ENCODE results near the gene TENT4B. TPM values are rescaled to one million over a fixed set of nuclear protein-coding genes. Genes with fewer than 3 reads are reported as not detected.

TENT4B gene
- total RNA-seq, 8 experiments from 2014 or later, result 8.4 to 19.8 (median 10.1) TPM

DNA sequence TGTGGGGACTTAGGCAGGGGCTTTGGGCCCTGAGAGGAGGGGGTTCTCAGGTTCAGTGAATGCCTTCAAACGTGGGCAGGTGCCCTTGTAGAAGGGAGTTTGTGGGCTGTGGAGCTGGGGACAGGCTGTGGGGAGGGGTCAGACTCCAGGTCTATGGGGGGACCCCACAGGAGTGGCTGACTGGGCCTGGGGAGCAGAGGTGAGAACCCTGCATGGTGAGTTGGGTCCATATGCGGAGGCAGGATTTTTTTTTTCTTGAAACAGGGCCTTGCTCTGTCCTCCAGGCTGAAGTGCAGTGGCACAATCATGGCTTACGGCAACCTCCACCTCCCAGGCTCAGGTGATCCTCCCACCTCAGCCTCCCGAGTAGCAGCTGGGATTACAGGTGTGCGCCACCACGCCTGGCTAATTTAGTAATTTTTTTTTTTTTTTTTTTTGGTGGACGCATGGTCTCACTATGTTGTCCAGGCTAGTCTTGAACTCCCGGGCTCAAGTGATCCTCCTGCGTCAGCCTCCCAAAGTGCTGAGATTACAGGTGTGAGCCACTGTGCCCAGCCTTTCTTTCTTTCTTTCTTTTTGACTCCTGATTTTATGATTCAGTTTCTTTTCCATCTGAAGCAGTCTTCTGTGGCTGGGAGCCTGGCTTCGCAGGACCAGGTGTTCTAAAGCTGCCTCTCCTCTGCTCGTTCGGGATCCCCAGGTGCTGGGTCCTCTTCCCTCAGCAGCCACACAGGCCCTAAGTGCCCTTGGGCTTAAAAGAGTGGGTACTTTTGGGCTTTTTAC, 94.2 kb downstream of the TENT4B start:
- WGBS, 10 experiments, result 93 to 100% (median 95%) methylated on average over 3 to 9 of the region's 12 CpGs; no CpG with 5 or more reads in 4 of the 10 experiments
- Histone ChIP-seq H3K27ac (no peak overlapping the region), H3K4me1 (replicated peaks in 1 of 2) (no peaks in the 10 kb centered on the region), H3K4me3 (peak overlapping the region in 1 of 5 donors; percentile 52)
- in situ Hi-C loops (cut with MboI; ENCODE audit: low pct_unique_long_range_greater_than_20kb in 2 of 9, low sequenced_read_pairs in 9 of 9, unreplicated experiment in 9 of 9), result no loop called here
- no peak for ATAC-seq (replicated peaks in 6 of 8)

DNA sequence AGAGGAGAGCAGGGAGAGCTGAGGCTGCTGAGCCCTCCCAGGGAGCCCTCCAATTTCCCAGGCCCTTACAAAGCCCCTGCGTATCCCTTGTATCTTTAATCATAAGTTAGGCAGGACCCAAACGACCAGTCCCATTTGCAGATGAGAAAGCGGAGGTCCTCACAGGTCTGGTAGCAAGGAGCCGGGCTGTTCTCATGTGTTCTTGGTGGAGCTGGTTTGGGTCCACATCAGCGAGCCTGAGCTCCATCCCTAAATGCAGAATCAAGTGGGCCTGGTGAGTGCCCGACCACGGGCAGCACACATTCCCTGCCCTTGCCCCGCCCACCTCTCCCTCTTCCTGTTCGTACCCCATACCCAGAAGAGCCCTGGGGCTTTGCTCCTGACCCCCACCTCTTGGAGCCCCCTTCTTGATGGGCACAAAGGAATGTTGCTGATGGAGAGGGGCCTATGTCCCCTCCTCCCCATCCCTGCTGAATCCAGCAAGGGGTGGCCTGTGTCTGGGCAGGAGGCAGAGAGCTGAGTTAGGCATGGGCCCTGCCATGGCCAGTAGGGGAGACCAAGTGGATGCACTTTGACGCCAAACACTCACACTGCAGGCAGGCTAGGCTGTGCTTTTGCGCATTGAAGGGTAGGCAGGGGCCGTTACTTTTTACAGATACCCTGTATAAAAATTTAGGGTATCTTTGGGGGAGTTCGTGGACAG, 95.0 kb downstream of the TENT4B start:
- no peak overlapping the region for H3K4me3 ChIP-seq
- WGBS, 10 experiments, result 70 to 100% (median 88%) methylated on average over 1 to 6 of the region's 13 CpGs; no CpG with 5 or more reads in 3 of the 10 experiments
- in situ Hi-C loops (cut with MboI; ENCODE audit: low pct_unique_long_range_greater_than_20kb in 2 of 9, low sequenced_read_pairs in 9 of 9, unreplicated experiment in 9 of 9), result no loop called here
- no peak overlapping the region for H3K27ac ChIP-seq
- no peaks in the 10 kb centered on the region for H3K4me1 ChIP-seq (replicated peaks in 1 of 2)
- no peak for ATAC-seq (replicated peaks in 6 of 8)

DNA sequence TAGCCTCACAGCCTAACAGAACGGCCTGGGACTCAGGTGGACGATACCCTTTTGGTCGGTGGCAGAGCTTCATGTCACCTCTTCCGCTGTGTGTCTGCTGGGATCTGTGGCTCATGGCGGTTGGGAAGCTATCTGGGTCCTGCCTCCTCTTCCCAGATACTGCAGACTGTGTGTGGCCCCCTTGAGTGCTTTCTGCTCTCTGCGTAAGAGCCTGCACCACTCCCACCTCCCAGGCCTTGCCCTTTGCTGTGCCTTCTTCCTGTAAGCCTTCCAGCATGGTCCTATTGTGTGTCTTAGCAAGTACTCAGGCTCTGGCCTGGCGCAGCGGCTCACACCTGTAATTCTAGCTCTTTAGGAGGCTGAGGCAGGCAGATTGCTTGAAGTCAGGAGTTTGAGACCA, 95.7 kb downstream of the TENT4B start:
- in situ Hi-C loops (cut with MboI; ENCODE audit: low pct_unique_long_range_greater_than_20kb in 2 of 9, low sequenced_read_pairs in 9 of 9, unreplicated experiment in 9 of 9), result no loop called here
- Histone ChIP-seq H3K4me1 (replicated peaks in 1 of 2) (no peaks in the 10 kb centered on the region), H3K27ac (no peak overlapping the region), H3K4me3 (no peak overlapping the region)
- 79 to 89% (median 85%) methylated on average over 2 to 4 of the region's 8 CpGs; no CpG with 5 or more reads in 7 of the 10 experiments for WGBS, 10 experiments
- ATAC-seq (replicated peaks in 6 of 8), result no peak

DNA sequence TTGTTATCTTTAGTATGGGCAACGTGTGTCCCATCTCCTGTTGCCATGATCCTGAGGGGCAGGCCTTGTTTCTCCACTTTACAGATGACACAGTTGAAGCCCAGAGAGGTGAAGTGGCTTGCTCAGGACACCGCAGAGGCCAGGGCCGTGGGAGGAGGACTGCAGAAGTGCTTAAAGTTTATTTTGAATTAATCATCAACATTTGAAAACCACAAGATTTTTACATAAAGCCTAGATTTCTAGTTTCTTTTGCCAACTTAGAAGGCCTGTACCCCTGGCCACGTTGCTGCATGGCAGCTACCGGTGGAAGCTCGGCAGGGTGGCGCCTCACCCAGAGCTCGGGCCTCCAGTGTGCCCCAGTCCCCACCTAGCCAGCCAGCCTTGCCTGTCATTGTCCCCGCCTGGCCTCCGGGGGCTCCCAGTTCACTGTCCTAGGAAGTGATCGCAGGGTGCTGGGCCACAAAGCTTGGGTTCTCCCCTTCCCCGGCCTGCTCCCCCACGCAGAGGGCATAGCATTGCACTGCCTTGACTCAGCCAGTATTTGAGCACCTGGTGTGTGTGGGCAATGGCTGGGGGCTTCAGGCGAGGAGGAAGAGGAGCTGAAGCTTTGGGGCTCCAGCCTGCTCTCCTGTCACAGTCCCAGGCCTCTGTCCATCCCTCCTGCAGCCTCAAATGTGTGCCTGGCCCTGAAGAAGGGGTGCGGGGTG, 98.4 kb downstream of the TENT4B start:
- Histone ChIP-seq H3K4me3 (no peak overlapping the region), H3K4me1 (replicated peaks in 1 of 2) (no peaks in the 10 kb centered on the region), H3K27ac (no peak overlapping the region)
- WGBS, 10 experiments, result 0 to 100% (median 80%) methylated on average over 1 to 9 of the region's 15 CpGs; no CpG with 5 or more reads in 1 of the 10 experiments
- peak in 3 of 8 experiments; percentile 68 to 88 (median 84) for ATAC-seq (replicated peaks in 6 of 8)
- in situ Hi-C loops (cut with MboI; ENCODE audit: low pct_unique_long_range_greater_than_20kb in 2 of 9, low sequenced_read_pairs in 9 of 9, unreplicated experiment in 9 of 9), result no loop called here

DNA sequence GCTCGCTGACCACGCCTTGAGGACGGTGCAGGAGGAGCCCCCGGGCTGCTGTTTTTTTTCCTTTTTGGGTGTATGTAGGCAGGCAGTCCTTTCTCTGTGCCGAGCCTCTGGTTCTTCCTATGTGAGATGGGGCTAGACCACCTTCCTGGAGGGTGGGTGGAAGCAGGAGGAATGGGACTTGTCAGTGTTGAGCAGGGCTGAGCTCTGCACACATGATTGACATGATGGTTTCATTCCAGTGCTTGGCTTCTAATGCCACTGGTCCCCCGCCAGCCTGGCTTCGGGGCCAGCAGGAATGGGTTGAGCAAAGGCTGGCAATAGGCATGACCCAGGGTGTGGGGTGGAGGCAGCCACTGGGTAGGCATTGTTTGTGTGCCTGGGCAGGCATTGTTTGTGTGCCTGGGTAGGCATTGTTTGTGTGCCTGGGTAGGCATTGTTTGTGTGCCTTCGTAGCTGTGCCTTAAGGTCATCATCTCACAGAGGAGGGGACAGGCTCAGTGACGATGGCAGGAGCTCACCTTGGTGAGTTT, 99.0 kb downstream of the TENT4B start:
- H3K4me1 ChIP-seq (replicated peaks in 1 of 2), result no peaks in the 10 kb centered on the region
- H3K27ac ChIP-seq, result no peak overlapping the region
- ATAC-seq (replicated peaks in 6 of 8), result no peak
- WGBS, 10 experiments, result 77 to 100% (median 85%) methylated on average over 2 to 6 of the region's 9 CpGs; no CpG with 5 or more reads in 4 of the 10 experiments
- H3K4me3 ChIP-seq, result no peak overlapping the region
- in situ Hi-C loops (cut with MboI; ENCODE audit: low pct_unique_long_range_greater_than_20kb in 2 of 9, low sequenced_read_pairs in 9 of 9, unreplicated experiment in 9 of 9), result no loop called here

DNA sequence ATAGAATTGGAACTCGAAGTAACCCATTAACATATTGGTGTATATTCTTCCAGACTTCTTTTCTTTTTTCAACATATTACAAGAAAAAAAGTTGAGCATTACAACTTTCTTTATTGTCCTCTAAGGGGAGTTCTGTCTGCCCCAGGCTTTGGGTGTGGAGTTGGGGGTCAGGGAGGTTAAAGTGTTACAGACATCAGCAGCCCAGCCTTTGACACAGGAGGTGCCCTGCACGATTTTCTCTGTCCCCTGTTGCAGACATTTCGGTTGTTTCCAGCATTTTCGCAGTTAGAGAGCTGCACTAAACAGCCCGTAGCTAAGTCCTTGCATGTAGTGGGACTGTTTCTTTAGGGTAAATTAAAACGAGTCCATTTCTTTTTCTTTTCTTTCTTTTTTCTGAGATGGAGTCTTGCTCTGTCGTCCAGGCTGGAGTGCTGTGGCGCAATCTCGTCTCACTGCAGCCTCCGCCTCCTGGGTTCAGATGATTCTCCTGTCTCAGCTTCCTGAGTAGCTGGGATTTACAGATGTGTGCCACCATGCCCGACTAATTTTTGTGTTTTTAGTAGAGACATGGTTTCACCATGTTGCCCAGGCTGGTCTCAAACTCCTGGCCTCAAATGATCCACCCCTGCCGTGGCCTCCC, 99.9 kb downstream of the TENT4B start:
- in situ Hi-C loops (cut with MboI; ENCODE audit: low pct_unique_long_range_greater_than_20kb in 2 of 9, low sequenced_read_pairs in 9 of 9, unreplicated experiment in 9 of 9), result no loop called here
- Histone ChIP-seq H3K4me3 (no peak overlapping the region), H3K4me1 (replicated peaks in 1 of 2) (no peaks in the 10 kb centered on the region), H3K27ac (no peak overlapping the region)
- 43 to 90% (median 80%) methylated on average over 1 to 12 of the region's 12 CpGs; no CpG with 5 or more reads in 1 of the 10 experiments for WGBS, 10 experiments
- no peak for ATAC-seq (replicated peaks in 6 of 8)

DNA sequence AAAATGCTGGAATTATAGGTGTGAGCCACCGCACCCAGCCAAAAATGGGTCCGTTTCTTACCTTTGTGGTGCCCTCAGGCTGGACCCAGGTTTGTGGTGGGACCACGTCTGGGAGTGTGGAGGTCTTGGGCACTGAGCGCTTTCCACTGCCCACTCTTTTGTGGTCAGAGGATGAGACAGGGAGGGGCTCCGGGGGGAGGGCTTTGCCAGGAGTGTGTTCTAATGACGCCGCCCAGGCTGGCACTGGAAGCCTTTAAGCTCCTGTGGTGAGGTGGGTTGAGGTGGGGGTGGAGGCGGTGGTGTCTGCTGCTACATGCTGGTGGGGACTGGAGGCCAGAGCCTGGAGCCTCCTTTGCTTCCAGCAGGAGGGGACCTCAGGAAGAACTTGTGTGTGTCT, 100.4 kb downstream of the TENT4B start:
- in situ Hi-C loops (cut with MboI; ENCODE audit: low pct_unique_long_range_greater_than_20kb in 2 of 9, low sequenced_read_pairs in 9 of 9, unreplicated experiment in 9 of 9), result no loop called here
- Histone ChIP-seq H3K27ac (no peak overlapping the region), H3K4me3 (no peak overlapping the region), H3K4me1 (replicated peaks in 1 of 2) (no peaks in the 10 kb centered on the region)
- 92% methylated on average over 2 of the region's 8 CpGs; no CpG with 5 or more reads in 9 of the 10 experiments for WGBS, 10 experiments
- no peak for ATAC-seq (replicated peaks in 6 of 8)

DNA sequence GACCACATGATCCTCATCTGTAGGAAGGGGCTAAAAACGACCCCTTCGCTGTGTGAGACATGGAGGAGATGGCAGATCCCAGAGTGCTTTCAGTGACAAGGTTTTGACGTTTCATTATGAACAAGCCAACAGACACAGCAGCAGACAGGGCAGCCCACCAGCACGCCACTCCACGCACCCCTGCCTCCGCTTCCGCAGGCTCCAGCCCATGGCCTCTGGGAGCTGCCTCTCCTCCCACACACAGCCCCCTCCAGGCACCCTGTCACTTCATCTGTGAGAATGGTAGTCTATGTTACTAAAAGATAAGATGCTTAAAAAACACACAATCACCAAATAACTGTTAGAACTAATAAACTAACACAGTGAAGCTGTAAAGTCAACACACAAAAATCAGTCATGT, 101.0 kb downstream of the TENT4B start:
- 72 to 92% (median 83%) methylated on average over 1 to 4 of the region's 7 CpGs; no CpG with 5 or more reads in 5 of the 10 experiments for WGBS, 10 experiments
- Histone ChIP-seq H3K4me3 (no peak overlapping the region), H3K27ac (no peak overlapping the region), H3K4me1 (replicated peaks in 1 of 2) (peaks cover under 1 to 4% of the 10 kb centered on the region in 2 donors)
- no peak for ATAC-seq (replicated peaks in 6 of 8)
- in situ Hi-C loops (cut with MboI; ENCODE audit: low pct_unique_long_range_greater_than_20kb in 2 of 9, low sequenced_read_pairs in 9 of 9, unreplicated experiment in 9 of 9), result no loop called here

DNA sequence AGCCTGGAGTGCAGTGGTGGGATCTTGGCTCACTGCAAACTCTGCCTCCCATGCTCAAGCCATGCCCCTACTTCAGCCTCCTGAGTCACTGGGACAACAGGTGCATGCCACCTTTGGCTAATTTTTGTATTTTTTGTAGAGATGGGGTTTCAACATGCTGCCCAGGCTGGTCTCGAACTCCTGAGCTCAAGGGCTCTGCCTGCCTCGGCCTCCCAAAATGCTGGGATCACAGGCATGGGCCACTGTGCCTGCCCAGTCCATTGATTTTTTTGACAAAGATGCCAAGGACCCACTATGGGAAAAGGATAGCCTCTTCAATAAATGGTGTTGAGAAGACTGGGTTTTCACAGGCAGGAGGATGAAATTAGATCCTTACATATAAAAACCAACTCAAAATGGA, 102.4 kb downstream of the TENT4B start:
- WGBS, 10 experiments, result 100% methylated on average over 1 to 2 of the region's 2 CpGs; no CpG with 5 or more reads in 5 of the 10 experiments
- in situ Hi-C loops (cut with MboI; ENCODE audit: low pct_unique_long_range_greater_than_20kb in 2 of 9, low sequenced_read_pairs in 9 of 9, unreplicated experiment in 9 of 9), result no loop called here
- ATAC-seq (replicated peaks in 6 of 8), result no peak
- Histone ChIP-seq H3K4me3 (no peak overlapping the region), H3K4me1 (replicated peaks in 1 of 2) (peaks cover 10 to 14% of the 10 kb centered on the region in 2 donors), H3K27ac (no peak overlapping the region)

DNA sequence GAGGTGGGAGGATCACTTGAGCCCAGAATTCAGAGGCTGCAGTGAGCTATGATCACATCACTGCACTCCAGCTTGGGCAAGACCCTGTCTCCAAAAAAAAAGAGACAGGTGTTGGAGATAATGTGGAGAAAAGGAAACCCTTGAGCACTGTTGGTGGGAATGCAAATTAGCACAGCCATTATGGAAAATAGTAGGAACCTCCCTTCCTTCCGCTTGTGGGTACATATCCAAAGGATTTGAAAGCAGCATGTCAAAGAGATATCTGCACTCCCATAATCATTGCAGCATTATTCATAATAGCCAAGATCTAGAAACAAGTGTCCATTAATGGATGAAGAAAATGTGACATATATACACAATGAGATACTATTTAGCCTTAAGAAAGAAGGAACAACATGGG, 103.5 kb downstream of the TENT4B start:
- Histone ChIP-seq H3K4me1 (replicated peaks in 1 of 2) (peaks cover 10 to 14% of the 10 kb centered on the region in 2 donors), H3K4me3 (no peak overlapping the region), H3K27ac (no peak overlapping the region)
- 0 to 57% (median 13%) methylated on average over 1 of the region's 1 CpG; no CpG with 5 or more reads in 4 of the 10 experiments for WGBS, 10 experiments
- in situ Hi-C loops (cut with MboI; ENCODE audit: low pct_unique_long_range_greater_than_20kb in 2 of 9, low sequenced_read_pairs in 9 of 9, unreplicated experiment in 9 of 9), result no loop called here
- peak in 3 of 8 experiments; percentile 38 to 71 (median 61) for ATAC-seq (replicated peaks in 6 of 8)

DNA sequence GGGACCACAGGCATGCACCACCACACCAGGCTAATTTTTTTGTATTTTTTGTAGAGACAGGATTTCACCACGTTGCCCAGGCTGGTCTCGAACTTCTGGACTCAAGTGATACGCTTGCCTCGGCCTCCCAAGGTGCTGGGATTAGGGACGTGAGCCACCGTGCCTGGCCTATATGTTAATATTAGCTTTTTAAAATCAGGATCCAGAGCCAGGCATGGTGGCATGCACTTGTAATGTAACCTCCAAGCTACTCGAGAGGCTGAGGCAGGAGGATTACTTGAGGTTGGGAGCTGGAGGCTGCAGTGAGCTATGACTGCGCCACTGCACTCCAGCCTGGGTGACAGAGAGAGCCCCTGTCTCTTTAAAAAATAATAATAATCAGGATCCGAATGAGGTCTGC, 104.8 kb downstream of the TENT4B start:
- in situ Hi-C loops (cut with MboI; ENCODE audit: low pct_unique_long_range_greater_than_20kb in 2 of 9, low sequenced_read_pairs in 9 of 9, unreplicated experiment in 9 of 9), result no loop called here
- 89 to 98% (median 92%) methylated on average over 2 to 9 of the region's 9 CpGs; no CpG with 5 or more reads in 3 of the 10 experiments for WGBS, 10 experiments
- ATAC-seq (replicated peaks in 6 of 8), result no peak
- no peak overlapping the region for H3K27ac ChIP-seq
- peaks cover 10 to 14% of the 10 kb centered on the region in 2 donors for H3K4me1 ChIP-seq (replicated peaks in 1 of 2)
- no peak overlapping the region for H3K4me3 ChIP-seq

Data from motor neuron (in vitro differentiated cells).